ENCODE results near the gene ADK.

Gene ADK

GRCh38 chr10:74388801-74389200 is 237.8 kb downstream of the ADK start:
- TF ChIP-seq CTCF (IDR thresholded peaks at IDR 0.05; ENCODE audit: low read depth, low read length) (no peak), EZH2phosphoT487 (IDR thresholded peaks at IDR 0.05; ENCODE audit: low read depth) (no peak)
- no peaks in the 10 kb centered on the region for H3K27me3 ChIP-seq (ENCODE audit: low read depth, low read length)
- no peaks in the 10 kb centered on the region for H3K36me3 ChIP-seq (replicated peaks; ENCODE audit: low read depth, low read length)
- H3K9me3 ChIP-seq (ENCODE audit: insufficient read depth, low read length), result no peaks in the 10 kb centered on the region
- no peaks in the 10 kb centered on the region for H4K20me1 ChIP-seq (ENCODE audit: insufficient read depth, low read length)
- H2AFZ ChIP-seq (ENCODE audit: low read depth, low read length), result no peak overlapping the region
- no peak overlapping the region for H3K4me2 ChIP-seq (ENCODE audit: low read length)
- no peak overlapping the region for H3K27ac ChIP-seq (ENCODE audit: low read length)
- no peaks in the 10 kb centered on the region for H3K4me1 ChIP-seq (ENCODE audit: low read length)
- no peak overlapping the region for H3K4me3 ChIP-seq (ENCODE audit: low read length)
- H3K9ac ChIP-seq (ENCODE audit: low read length), result no peak overlapping the region
- no peaks in the 10 kb centered on the region for H3K79me2 ChIP-seq (ENCODE audit: low read length)

- no peak overlapping the region for H3K9ac ChIP-seq (ENCODE audit: low read length)
- no peaks in the 10 kb centered on the region for H3K4me1 ChIP-seq (ENCODE audit: low read length)
- H2AFZ ChIP-seq (ENCODE audit: low read depth, low read length), result no peak overlapping the region
- no peak overlapping the region for H3K27ac ChIP-seq (ENCODE audit: low read length)
- H3K79me2 ChIP-seq (ENCODE audit: low read length), result no peaks in the 10 kb centered on the region
- H3K9me3 ChIP-seq (ENCODE audit: insufficient read depth, low read length), result no peaks in the 10 kb centered on the region
- TF ChIP-seq EZH2phosphoT487 (IDR thresholded peaks at IDR 0.05; ENCODE audit: low read depth) (no peak), CTCF (IDR thresholded peaks at IDR 0.05; ENCODE audit: low read depth, low read length) (no peak)
- H3K36me3 ChIP-seq (replicated peaks; ENCODE audit: low read depth, low read length), result no peaks in the 10 kb centered on the region
- no peak overlapping the region for H3K4me3 ChIP-seq (ENCODE audit: low read length)
- H3K4me2 ChIP-seq (ENCODE audit: low read length), result no peak overlapping the region
- H3K27me3 ChIP-seq (ENCODE audit: low read depth, low read length), result no peaks in the 10 kb centered on the region
- no peaks in the 10 kb centered on the region for H4K20me1 ChIP-seq (ENCODE audit: insufficient read depth, low read length)
Measured at GRCh38 chr10:74391786-74392185, 240.8 kb downstream of the ADK start.

- Histone ChIP-seq H3K4me2 (ENCODE audit: low read length) (no peak overlapping the region), H3K27ac (ENCODE audit: low read length) (no peak overlapping the region), H2AFZ (ENCODE audit: low read depth, low read length) (no peak overlapping the region), H4K20me1 (ENCODE audit: insufficient read depth, low read length) (no peaks in the 10 kb centered on the region), H3K4me1 (ENCODE audit: low read length) (no peaks in the 10 kb centered on the region), H3K4me3 (ENCODE audit: low read length) (no peak overlapping the region), H3K9ac (ENCODE audit: low read length) (no peak overlapping the region), H3K27me3 (ENCODE audit: low read depth, low read length) (no peaks in the 10 kb centered on the region), H3K36me3 (replicated peaks; ENCODE audit: low read depth, low read length) (no peaks in the 10 kb centered on the region), H3K79me2 (ENCODE audit: low read length) (no peaks in the 10 kb centered on the region), H3K9me3 (ENCODE audit: insufficient read depth, low read length) (no peaks in the 10 kb centered on the region)
- no peak for TF ChIP-seq EZH2phosphoT487 (IDR thresholded peaks at IDR 0.05; ENCODE audit: low read depth)
- TF ChIP-seq CTCF (IDR thresholded peaks at IDR 0.05; ENCODE audit: low read depth, low read length), result no peak
Measured at GRCh38 chr10:74394416-74394969, 243.5 kb downstream of the ADK start.

- Histone ChIP-seq H3K9me3 (ENCODE audit: insufficient read depth, low read length) (no peaks in the 10 kb centered on the region), H3K4me3 (ENCODE audit: low read length) (no peak overlapping the region), H3K9ac (ENCODE audit: low read length) (no peak overlapping the region), H2AFZ (ENCODE audit: low read depth, low read length) (no peak overlapping the region), H4K20me1 (ENCODE audit: insufficient read depth, low read length) (no peaks in the 10 kb centered on the region), H3K27me3 (ENCODE audit: low read depth, low read length) (no peaks in the 10 kb centered on the region), H3K79me2 (ENCODE audit: low read length) (no peaks in the 10 kb centered on the region), H3K27ac (ENCODE audit: low read length) (no peak overlapping the region), H3K4me1 (ENCODE audit: low read length) (no peaks in the 10 kb centered on the region), H3K36me3 (replicated peaks; ENCODE audit: low read depth, low read length) (no peaks in the 10 kb centered on the region), H3K4me2 (ENCODE audit: low read length) (no peak overlapping the region)
- TF ChIP-seq EZH2phosphoT487 (IDR thresholded peaks at IDR 0.05; ENCODE audit: low read depth) (no peak), CTCF (IDR thresholded peaks at IDR 0.05; ENCODE audit: low read depth, low read length) (no peak)
Measured at GRCh38 chr10:74400186-74400585, 249.2 kb downstream of the ADK start.

Data from OCI-LY3 (cell line).